ENCODE results near the gene RAPGEF1.

The RAPGEF1 gene

DNA sequence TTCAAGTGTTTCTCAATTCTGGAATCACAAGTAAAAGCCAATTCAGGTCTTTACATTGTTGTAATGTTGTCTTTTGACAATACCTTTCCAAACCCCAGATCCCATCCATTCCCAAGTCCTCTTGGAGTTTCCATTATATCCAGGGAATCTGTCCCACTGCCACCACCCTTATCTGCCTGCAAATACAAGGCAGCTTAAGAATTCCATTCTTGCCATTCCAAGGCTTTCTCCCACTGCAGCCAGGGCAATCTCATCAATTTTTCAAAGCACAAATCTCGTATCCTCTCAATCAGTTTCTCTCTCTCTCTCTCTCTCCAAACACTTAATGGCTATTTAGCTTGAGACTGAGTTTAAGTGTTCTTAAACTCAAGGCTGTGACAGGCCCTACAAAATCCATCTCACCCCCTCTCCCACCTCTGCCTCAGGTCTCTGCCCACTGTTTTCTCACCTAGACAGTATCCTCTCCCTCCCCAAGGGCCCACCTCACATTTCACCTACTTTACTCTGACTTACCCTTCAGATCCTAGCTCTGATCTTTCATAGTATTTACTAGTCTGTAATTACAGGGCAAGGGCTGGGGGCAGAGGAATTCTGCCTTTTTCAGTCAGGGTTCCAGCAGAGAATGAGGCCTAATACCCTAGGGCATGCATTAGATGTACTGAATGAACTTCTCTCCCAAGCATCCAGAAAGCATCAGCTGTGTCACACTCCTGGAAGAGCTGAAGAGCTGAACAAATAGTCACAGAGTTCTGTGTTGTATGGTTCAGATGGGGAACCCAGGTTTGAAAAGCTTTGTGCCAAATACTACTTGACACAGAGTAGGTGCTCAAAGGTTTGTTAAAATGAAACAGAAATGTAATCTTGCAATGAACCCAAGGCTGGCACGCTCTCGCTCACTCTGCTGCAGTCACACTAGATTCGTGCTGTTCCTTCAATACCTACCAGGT, 46.0 kb downstream of the RAPGEF1 start:
- TF ChIP-seq, protein P1, sequence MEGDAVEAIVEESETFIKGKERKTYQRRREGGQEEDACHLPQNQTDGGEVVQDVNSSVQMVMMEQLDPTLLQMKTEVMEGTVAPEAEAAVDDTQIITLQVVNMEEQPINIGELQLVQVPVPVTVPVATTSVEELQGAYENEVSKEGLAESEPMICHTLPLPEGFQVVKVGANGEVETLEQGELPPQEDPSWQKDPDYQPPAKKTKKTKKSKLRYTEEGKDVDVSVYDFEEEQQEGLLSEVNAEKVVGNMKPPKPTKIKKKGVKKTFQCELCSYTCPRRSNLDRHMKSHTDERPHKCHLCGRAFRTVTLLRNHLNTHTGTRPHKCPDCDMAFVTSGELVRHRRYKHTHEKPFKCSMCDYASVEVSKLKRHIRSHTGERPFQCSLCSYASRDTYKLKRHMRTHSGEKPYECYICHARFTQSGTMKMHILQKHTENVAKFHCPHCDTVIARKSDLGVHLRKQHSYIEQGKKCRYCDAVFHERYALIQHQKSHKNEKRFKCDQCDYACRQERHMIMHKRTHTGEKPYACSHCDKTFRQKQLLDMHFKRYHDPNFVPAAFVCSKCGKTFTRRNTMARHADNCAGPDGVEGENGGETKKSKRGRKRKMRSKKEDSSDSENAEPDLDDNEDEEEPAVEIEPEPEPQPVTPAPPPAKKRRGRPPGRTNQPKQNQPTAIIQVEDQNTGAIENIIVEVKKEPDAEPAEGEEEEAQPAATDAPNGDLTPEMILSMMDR (conservative IDR thresholded peaks at IDR 0.05; ENCODE audit: control insufficient read depth, insufficient read depth, low read depth, low read length), result no peak
- H3K4me3 ChIP-seq (ENCODE audit: control insufficient read depth, low read depth, low read length), result no peak overlapping the region
- DNase-seq (ENCODE audit: low read depth), result no peak

GRCh38 chr9:131692612-131693562, 47.0 kb downstream of the RAPGEF1 start:
- TF ChIP-seq, protein P1 (conservative IDR thresholded peaks at IDR 0.05; ENCODE audit: control insufficient read depth, insufficient read depth, low read depth, low read length), result no peak
- H3K4me3 ChIP-seq (ENCODE audit: control insufficient read depth, low read depth, low read length), result no peak overlapping the region
- no peak for DNase-seq (ENCODE audit: low read depth)

DNA sequence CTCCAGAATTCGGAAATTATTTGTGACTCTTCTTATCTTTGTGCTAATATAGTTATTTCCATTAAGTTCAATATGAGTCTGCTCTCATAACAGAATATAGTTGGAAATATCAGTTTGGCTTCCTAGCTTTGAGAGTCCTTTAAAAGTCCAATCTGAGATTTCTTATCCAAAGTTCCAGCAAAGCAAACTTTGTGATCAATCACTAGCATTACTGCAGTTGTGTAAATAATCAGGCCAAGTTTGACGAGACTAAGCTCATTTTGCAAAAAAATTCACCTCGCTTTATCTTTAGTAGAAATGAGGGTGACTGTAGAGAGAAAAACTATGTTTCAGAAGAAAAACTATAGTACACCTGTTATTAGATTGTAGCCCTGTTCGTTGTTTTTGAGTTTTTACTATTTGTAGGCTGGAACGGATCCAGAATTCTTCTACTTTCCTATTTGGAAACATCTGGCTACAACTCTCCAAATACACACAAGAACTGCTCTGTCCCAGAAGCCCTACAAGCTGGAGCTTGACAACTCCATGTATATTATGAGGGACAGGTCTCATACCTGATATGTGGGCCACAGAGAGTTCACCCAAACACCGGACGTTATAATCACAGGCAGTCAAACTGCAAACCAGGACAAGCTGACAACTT, 47.8 kb downstream of the RAPGEF1 start:
- DNase-seq (ENCODE audit: low read depth), result no peak

GRCh38 chr9:131690941-131691573, 48.8 kb downstream of the RAPGEF1 start:
- no peak for DNase-seq (ENCODE audit: low read depth)
- no peak overlapping the region for H3K4me3 ChIP-seq (ENCODE audit: control insufficient read depth, low read depth, low read length)
- TF ChIP-seq, protein P1 (conservative IDR thresholded peaks at IDR 0.05; ENCODE audit: control insufficient read depth, insufficient read depth, low read depth, low read length), result no peak

More for the DNA sequence above, 47.8 kb downstream of the RAPGEF1 start:
- TF ChIP-seq, protein P1 (conservative IDR thresholded peaks at IDR 0.05; ENCODE audit: control insufficient read depth, insufficient read depth, low read depth, low read length), result no peak
- H3K4me3 ChIP-seq (ENCODE audit: control insufficient read depth, low read depth, low read length), result no peak overlapping the region

- TF ChIP-seq, protein P1 (conservative IDR thresholded peaks at IDR 0.05; ENCODE audit: control insufficient read depth, insufficient read depth, low read depth, low read length), result no peak
- no peak for DNase-seq (ENCODE audit: low read depth)
- no peak overlapping the region for H3K4me3 ChIP-seq (ENCODE audit: control insufficient read depth, low read depth, low read length)
Measured at GRCh38 chr9:131690462-131690861, 49.4 kb downstream of the RAPGEF1 start.

- TF ChIP-seq, protein P1 (conservative IDR thresholded peaks at IDR 0.05; ENCODE audit: control insufficient read depth, insufficient read depth, low read depth, low read length), result no peak
- DNase-seq (ENCODE audit: low read depth), result no peak
- no peak overlapping the region for H3K4me3 ChIP-seq (ENCODE audit: control insufficient read depth, low read depth, low read length)
Measured at GRCh38 chr9:131688377-131688776, 51.5 kb downstream of the RAPGEF1 start.
